GM18868 (cell line): ENCODE results near the gene ALK.

ENCODE experiments used
- ATAC-seq: cut with Tn5 transposase; IDR thresholded peaks from one replicate; pipeline ENCODE4 v1.9.1; 2021; ENCODE audit warnings: mild to moderate bottlenecking, moderate library complexity; ENCODE audit not compliant: unreplicated experiment

ALK gene

GRCh38 chr2:29723255-29724001 lies 198.0 kb downstream of the ALK start:
- ATAC-seq = peak; percentile 84

- no peak for ATAC-seq
Observed at GRCh38 chr2:29719639-29720038, 201.7 kb downstream of the ALK start.

- ATAC-seq = no peak
Observed at GRCh38 chr2:29718076-29718686, 203.2 kb downstream of the ALK start.

- no peak for ATAC-seq
Observed at GRCh38 chr2:29715655-29716054, 205.7 kb downstream of the ALK start.

GRCh38 chr2:29714333-29714732 lies 207.1 kb downstream of the ALK start:
- no peak for ATAC-seq

- ATAC-seq = no peak
Observed at GRCh38 chr2:29706171-29706720, 215.1 kb downstream of the ALK start.

- no peak for ATAC-seq
Observed at GRCh38 chr2:29705616-29706015, 215.8 kb downstream of the ALK start.

- ATAC-seq = no peak
Observed at GRCh38 chr2:29703336-29703735, 218.1 kb downstream of the ALK start.

- no peak for ATAC-seq
Observed at GRCh38 chr2:29702276-29702675, 219.1 kb downstream of the ALK start.

GRCh38 chr2:29700560-29700959 lies 220.8 kb downstream of the ALK start:
- ATAC-seq = no peak

GRCh38 chr2:29699045-29699444 lies 222.3 kb downstream of the ALK start:
- no peak for ATAC-seq

GRCh38 chr2:29698216-29698615 lies 223.2 kb downstream of the ALK start:
- no peak for ATAC-seq

GRCh38 chr2:29697715-29698114 lies 223.7 kb downstream of the ALK start:
- ATAC-seq = no peak

GRCh38 chr2:29697181-29697580 lies 224.2 kb downstream of the ALK start:
- ATAC-seq = no peak

GRCh38 chr2:29694741-29695140 lies 226.6 kb downstream of the ALK start:
- ATAC-seq = no peak

GRCh38 chr2:29691391-29691950 lies 229.9 kb downstream of the ALK start:
- no peak for ATAC-seq

- ATAC-seq = no peak
Observed at GRCh38 chr2:29689666-29690065, 231.7 kb downstream of the ALK start.

GRCh38 chr2:29688429-29688828 lies 233.0 kb downstream of the ALK start:
- ATAC-seq = no peak

- ATAC-seq = no peak
Observed at GRCh38 chr2:29687121-29687520, 234.3 kb downstream of the ALK start.

GRCh38 chr2:29676886-29677453 lies 244.4 kb downstream of the ALK start:
- ATAC-seq = no peak

- ATAC-seq = no peak
Observed at GRCh38 chr2:29664578-29664977, 256.8 kb downstream of the ALK start.

GRCh38 chr2:29663268-29663667 lies 258.1 kb downstream of the ALK start:
- ATAC-seq = no peak
